ENCODE data around the gene HSD17B1. TPM values are rescaled to one million over a fixed set of nuclear protein-coding genes. Genes with fewer than 3 reads are reported as not detected.

Gene HSD17B1
- total RNA-seq, 4 donors from 2014 or later: 2.3 to 6.6 (median 4.6) TPM

DNA sequence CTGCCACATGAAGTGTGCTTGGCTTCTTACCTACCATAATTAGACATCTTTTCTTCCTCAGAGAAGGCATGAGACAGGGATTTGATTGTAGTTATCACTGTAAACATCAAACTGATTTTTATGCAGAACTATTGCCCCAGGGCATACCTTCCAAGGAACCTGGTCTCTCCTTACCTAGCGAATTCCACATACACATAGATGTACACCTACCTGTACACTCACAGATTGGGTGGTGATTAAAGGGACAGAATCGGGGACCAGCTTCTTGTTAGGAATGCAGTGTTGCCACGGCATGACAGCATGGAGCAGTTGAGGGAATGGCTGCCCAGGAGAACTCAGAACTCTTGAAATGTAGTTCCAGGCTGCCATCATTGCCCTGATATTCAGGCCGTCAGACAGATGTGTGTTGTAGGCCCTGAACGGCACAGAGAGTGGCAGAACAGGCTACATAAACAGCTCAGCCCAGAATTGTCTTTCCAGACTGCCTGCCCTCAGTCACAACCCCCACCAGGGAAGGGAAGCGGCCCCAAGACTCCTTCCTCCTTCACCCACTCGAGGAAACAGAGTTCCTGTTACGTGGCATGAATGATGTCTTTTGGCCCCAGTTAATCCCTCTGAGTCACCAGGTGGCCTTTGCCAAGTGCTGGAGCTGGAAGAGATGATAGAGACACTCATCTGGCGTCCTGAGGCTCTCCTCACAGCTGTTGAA, 34.5 kb upstream of the HSD17B1 start:
- peak; percentile 90 to 95 for DNase-seq (ENCODE audit: low spot score in 2 of 2)
- no peak overlapping the region for H3K4me3 ChIP-seq (ENCODE audit: low read depth, poor library complexity, severe bottlenecking)
- TF ChIP-seq, protein P1, sequence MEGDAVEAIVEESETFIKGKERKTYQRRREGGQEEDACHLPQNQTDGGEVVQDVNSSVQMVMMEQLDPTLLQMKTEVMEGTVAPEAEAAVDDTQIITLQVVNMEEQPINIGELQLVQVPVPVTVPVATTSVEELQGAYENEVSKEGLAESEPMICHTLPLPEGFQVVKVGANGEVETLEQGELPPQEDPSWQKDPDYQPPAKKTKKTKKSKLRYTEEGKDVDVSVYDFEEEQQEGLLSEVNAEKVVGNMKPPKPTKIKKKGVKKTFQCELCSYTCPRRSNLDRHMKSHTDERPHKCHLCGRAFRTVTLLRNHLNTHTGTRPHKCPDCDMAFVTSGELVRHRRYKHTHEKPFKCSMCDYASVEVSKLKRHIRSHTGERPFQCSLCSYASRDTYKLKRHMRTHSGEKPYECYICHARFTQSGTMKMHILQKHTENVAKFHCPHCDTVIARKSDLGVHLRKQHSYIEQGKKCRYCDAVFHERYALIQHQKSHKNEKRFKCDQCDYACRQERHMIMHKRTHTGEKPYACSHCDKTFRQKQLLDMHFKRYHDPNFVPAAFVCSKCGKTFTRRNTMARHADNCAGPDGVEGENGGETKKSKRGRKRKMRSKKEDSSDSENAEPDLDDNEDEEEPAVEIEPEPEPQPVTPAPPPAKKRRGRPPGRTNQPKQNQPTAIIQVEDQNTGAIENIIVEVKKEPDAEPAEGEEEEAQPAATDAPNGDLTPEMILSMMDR (IDR thresholded peaks at IDR 0.05): no peak
- TF ChIP-seq POLR2A (IDR thresholded peaks at IDR 0.05): no peak
- intact Hi-C loops (cut with DNase I; ENCODE audit: low total_unique reads): loop anchor here (5.0 to 10.0 kb wide), 2 partner anchors 53 to 196 kb away; no protein-coding TSS in a partner anchor
- 12 to 15% methylated on average over 9 of the region's 9 CpGs for WGBS, 2 donors

DNA sequence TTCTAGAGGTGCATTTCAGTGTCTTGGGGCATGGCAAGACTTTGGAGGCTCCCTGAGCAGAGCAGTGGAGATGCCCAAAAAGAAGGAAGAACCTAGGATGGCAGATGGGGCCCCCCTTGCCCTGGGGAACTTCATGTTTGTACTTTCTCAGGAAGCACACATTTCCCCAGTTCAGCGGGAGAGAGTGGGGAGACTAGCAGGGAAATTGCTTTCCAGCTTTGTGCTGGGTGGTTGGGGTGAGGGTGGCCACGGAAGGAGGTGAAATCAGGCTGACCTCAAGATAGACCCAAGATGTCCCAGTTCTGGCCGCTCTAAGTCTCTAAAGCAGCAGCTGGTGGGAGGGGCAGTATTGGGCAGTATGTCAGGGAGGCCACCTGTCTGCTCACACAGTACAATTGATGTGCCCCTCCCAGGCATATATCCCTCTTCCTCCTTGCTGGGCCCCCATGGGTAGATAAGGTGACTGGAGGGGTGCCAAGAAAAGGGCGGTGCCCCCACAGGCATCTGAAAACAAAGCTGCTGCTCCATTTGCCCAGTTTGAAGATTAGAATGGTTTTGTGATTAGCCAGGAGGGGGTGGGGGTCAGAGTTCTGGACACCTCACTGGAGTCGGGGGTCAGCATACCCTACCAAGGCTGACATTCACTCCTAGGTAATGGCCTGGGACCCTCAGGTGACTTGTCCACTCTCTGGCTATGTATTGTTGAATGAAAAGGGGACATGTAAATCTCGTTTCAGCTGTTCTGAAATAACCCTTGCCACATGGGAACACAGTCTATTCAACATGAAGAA, 33.8 kb upstream of the HSD17B1 start:
- WGBS, 2 donors: 30 to 48% methylated on average over 5 to 6 of the region's 6 CpGs
- peak in 1 of 2 donors; percentile 42 for DNase-seq (ENCODE audit: low spot score in 2 of 2)
- intact Hi-C loops (cut with DNase I; ENCODE audit: low total_unique reads): loop anchor here (5.0 to 10.0 kb wide), 2 partner anchors 54 to 197 kb away; no protein-coding TSS in a partner anchor
- no peak overlapping the region for H3K4me3 ChIP-seq (ENCODE audit: low read depth, poor library complexity, severe bottlenecking)
- TF ChIP-seq POLR2A (IDR thresholded peaks at IDR 0.05): no peak
- TF ChIP-seq, protein P1 (IDR thresholded peaks at IDR 0.05): no peak

DNA sequence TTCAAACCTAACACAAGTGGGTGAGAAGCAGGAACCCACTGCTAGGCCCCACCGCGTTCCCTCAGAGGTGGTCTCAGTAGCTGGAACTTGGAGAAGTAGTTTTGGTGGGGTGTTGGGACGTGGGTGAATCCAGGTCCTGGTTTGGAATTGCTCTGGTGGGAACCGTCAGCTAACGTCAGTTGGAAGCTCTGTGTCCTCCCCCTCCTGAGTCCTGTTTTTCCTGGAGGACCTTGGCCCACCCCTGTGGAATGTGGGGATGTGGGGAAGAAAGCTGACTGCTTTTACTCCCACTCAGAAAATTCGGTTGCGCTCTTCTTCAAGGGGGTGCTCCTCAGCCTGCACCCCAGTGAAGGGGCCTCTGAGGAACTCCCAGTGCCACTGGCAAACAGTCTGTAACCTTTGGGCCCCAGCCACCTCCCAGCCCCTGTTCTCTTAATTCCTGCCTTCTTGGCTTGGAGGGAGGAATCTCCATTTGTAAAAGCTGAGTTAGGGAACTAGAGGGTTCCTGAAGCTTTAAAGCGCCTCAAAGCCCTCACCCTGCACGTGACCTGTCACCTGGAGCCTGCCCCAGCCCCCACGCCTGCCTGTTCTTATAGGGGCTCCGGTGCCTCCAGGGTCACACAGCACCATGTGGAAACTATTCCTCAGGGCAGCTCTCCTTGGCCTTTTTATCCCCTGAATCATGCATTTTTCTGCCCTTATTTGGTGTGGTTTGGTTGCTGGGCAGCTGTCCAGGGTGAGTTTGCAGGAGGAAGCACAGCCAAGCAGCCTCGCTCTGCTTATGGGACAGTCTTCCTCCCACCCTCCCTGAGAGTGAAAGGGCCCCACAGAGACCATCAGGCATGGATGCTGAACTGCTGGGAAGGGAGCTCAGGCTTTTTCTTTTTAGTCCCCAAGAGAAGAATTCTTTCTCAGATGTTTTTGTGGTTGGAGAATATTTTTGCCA, 32.9 kb upstream of the HSD17B1 start:
- DNase-seq (ENCODE audit: low spot score in 2 of 2): peak; percentile 91 to 97
- TF ChIP-seq, protein P1 (IDR thresholded peaks at IDR 0.05): no peak
- no peak for TF ChIP-seq POLR2A (IDR thresholded peaks at IDR 0.05)
- intact Hi-C loops (cut with DNase I; ENCODE audit: low total_unique reads): loop anchor here (5.0 to 10.0 kb wide), 2 partner anchors 55 to 198 kb away; no protein-coding TSS in a partner anchor
- 41 to 54% methylated on average over 12 of the region's 12 CpGs for WGBS, 2 donors
- H3K4me3 ChIP-seq (ENCODE audit: low read depth, poor library complexity, severe bottlenecking): no peak overlapping the region

DNA sequence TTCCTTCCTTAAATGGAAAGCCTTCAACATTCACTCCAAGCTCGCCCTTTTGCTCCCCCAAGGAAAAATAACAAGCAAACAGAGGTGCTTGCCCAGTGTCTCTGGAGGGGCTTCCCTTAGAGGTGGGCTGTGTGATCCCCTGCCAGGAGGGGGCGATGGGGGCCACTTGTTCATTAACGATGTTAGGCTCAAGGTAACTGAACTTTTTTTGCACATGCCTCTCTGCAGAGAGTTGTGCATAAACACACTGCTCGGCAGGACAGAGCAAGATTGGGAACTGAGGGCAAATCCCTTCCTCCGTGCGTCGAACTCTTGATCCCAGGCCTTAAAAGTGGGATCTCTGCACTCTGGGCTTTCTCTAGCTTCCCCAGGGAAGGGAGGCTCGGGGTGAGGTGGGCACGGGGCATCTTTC, 32.2 kb upstream of the HSD17B1 start:
- 54 to 55% methylated on average over 9 of the region's 9 CpGs for WGBS, 2 donors
- no peak for TF ChIP-seq POLR2A (IDR thresholded peaks at IDR 0.05)
- TF ChIP-seq, protein P1 (IDR thresholded peaks at IDR 0.05): no peak
- intact Hi-C loops (cut with DNase I; ENCODE audit: low total_unique reads): no loop called here
- no peak overlapping the region for H3K4me3 ChIP-seq (ENCODE audit: low read depth, poor library complexity, severe bottlenecking)
- DNase-seq (ENCODE audit: low spot score in 2 of 2): no peak

DNA sequence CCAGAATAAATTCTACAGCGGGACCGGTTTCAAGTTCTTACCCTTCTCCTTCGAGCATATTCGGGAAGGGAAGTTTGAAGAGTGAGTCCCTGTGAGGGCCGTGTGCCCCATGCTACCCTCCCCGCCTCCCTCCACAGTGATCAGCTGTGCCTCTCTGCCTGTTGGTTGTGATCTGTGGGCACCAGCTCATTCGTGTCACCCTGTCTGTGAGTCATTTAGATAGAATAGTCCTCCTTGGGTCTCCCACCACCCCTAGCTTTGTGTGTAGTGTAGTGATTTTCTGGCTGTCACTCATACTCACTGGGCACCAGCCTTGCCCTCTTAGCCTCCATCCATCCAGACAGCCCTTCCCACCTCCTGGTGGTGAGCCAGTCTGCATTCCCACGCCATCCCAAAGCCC, 31.7 kb upstream of the HSD17B1 start:
- DNase-seq (ENCODE audit: low spot score in 2 of 2): no peak
- H3K4me3 ChIP-seq (ENCODE audit: low read depth, poor library complexity, severe bottlenecking): no peak overlapping the region
- WGBS, 2 donors: 49 to 68% methylated on average over 8 of the region's 8 CpGs
- no peak for TF ChIP-seq POLR2A (IDR thresholded peaks at IDR 0.05)
- TF ChIP-seq, protein P1 (IDR thresholded peaks at IDR 0.05): no peak
- intact Hi-C loops (cut with DNase I; ENCODE audit: low total_unique reads): no loop called here
